Fibroblast of peridontal ligament (primary cell): ENCODE measurements around the gene KCNMB3.
A peak's percentile ranks its signal among the peaks of the same experiment; 100 is the strongest.

Experiments
- DNase-seq: peaks from one replicate; pipeline ENCODE4 v3.0.0-alpha.2; 2010; ENCODE audit errors: extremely low read depth

Gene KCNMB3

GRCh38 chr3:179196098-179196497 is 54.8 kb downstream of the KCNMB3 start:
- DNase-seq, result peak; percentile 94

- DNase-seq, result no peak
Observed at GRCh38 chr3:179194931-179195330, 56.0 kb downstream of the KCNMB3 start.
